HEK293 (cell line): ENCODE results near the gene IGF1R.
A peak's percentile ranks its signal among the peaks of the same experiment; 100 is the strongest.

ENCODE experiments used
- CTCF ChIA-PET: fragments of 350-600 bp; formaldehyde crosslinking; extraction: SDS; loops from one replicate; lab custom pipeline; 2021; ENCODE audit warnings: antibody characterized with exemption; lab: Yijun Ruan, JAX
- POLR2A ChIA-PET: fragments of 300-600 bp; formaldehyde crosslinking; extraction: SDS; loops from one replicate; lab custom pipeline; 2020; ENCODE audit warnings: antibody characterized with exemption, inconsistent platforms; lab: Yijun Ruan, JAX
- H3K27ac ChIP-seq: fragments of 200-500 bp; sonication (Bioruptor generic); 2 replicates; pipeline ENCODE4 v1.5.1; 2014; ENCODE audit warnings: low read depth, low read length, control low read depth, inconsistent platforms; ENCODE audit errors: extremely low read depth
- H3K36me3 ChIP-seq, 2 experiments: fragments of 200-500 bp in 1 of 2; sonication (Bioruptor generic) in 1 of 2; 1 replicate in 1 of 2; 2 replicates in 1 of 2; pipeline ENCODE4 v1.5.1; 2014 to 2017; ENCODE audit warnings: inconsistent platforms in 2 of 2, low read length in 2 of 2; ENCODE audit not compliant: control insufficient read depth in 2 of 2, insufficient read depth in 1 of 2
- H3K4me1 ChIP-seq: fragments of 200-500 bp; sonication (Bioruptor generic); 2 replicates; pipeline ENCODE4 v1.5.1; 2014; ENCODE audit warnings: mild to moderate bottlenecking, low read length, inconsistent platforms; ENCODE audit not compliant: control insufficient read depth, insufficient read depth
- H3K4me3 ChIP-seq: 2 replicates; pipeline ENCODE4 v1.5.1; 2011; ENCODE audit warnings: low read depth, mild to moderate bottlenecking, control low read depth, low read length, moderate library complexity
- H3K9me3 ChIP-seq: fragments of 200-500 bp; sonication (Bioruptor generic); 2 replicates; pipeline ENCODE4 v1.5.1; 2014; ENCODE audit warnings: low read depth, low read length, inconsistent platforms; ENCODE audit not compliant: control insufficient read depth, insufficient read depth
- BCL11A ChIP-seq: fragments of 450-650 bp; formaldehyde crosslinking; IDR thresholded peaks from 2 replicates; pipeline ENCODE4 v1.5.1; 2016; ENCODE audit warnings: low read depth, missing biosample characterization, missing genetic modification characterization
- GLIS1 ChIP-seq: fragments of 450-650 bp; formaldehyde crosslinking; IDR thresholded peaks from 2 replicates; pipeline ENCODE4 v1.5.1; 2016; ENCODE audit warnings: missing biosample characterization, missing genetic modification characterization
- KLF1 ChIP-seq: fragments of 450-650 bp; formaldehyde crosslinking; IDR thresholded peaks from 2 replicates; pipeline ENCODE4 v1.5.1; 2016; ENCODE audit warnings: missing biosample characterization, missing genetic modification characterization
- KLF8 ChIP-seq: fragments of 450-650 bp; formaldehyde crosslinking; IDR thresholded peaks from 2 replicates; pipeline ENCODE4 v1.5.1; 2016; ENCODE audit warnings: missing biosample characterization, missing genetic modification characterization
- TRIM28 ChIP-seq: IDR thresholded peaks from 2 replicates; pipeline ENCODE4 v1.6.1; 2011; ENCODE audit warnings: low read length, control low read depth, borderline replicate concordance
- ZBTB48 ChIP-seq: fragments of 450-650 bp; formaldehyde crosslinking; IDR thresholded peaks from 2 replicates; pipeline ENCODE4 v1.5.1; 2016; ENCODE audit warnings: missing biosample characterization, missing genetic modification characterization
- ZFP3 ChIP-seq: fragments of 450-650 bp; formaldehyde crosslinking; IDR thresholded peaks from 2 replicates; pipeline ENCODE4 v1.5.1; 2016; ENCODE audit warnings: low read depth, missing biosample characterization, missing genetic modification characterization
- ZNF138 ChIP-seq: fragments of 450-650 bp; formaldehyde crosslinking; IDR thresholded peaks from 2 replicates; pipeline ENCODE4 v1.5.1; 2016; ENCODE audit warnings: missing biosample characterization, missing genetic modification characterization, borderline replicate concordance
- ZNF184 ChIP-seq: fragments of 450-650 bp; IDR thresholded peaks from 2 replicates; pipeline ENCODE4 v1.5.1; 2018; ENCODE audit warnings: missing biosample characterization, mild to moderate bottlenecking, missing genetic modification characterization
- ZNF274 ChIP-seq, 2 experiments: fragments of 200-500 bp in 1 of 2; fragments of 450-650 bp in 1 of 2; sonication (Bioruptor generic) in 1 of 2; formaldehyde crosslinking in 1 of 2; IDR thresholded peaks; 2 replicates each; pipeline versions ENCODE4 v1.5.1 to v1.6.1; 2014 to 2016; ENCODE audit warnings: borderline replicate concordance in 1 of 2, inconsistent platforms in 1 of 2, low read length in 1 of 2, missing biosample characterization in 1 of 2, missing genetic modification characterization in 1 of 2
- ZNF302 ChIP-seq: fragments of 450-650 bp; formaldehyde crosslinking; IDR thresholded peaks from 2 replicates; pipeline ENCODE4 v1.5.1; 2016; ENCODE audit warnings: missing biosample characterization, missing genetic modification characterization, low read depth
- ZNF394 ChIP-seq: fragments of 450-650 bp; formaldehyde crosslinking; IDR thresholded peaks from 2 replicates; pipeline ENCODE4 v1.5.1; 2016; ENCODE audit warnings: missing biosample characterization, missing genetic modification characterization, mild to moderate bottlenecking, moderate library complexity, borderline replicate concordance
- ZNF558 ChIP-seq: fragments of 450-650 bp; formaldehyde crosslinking; IDR thresholded peaks from 2 replicates; pipeline ENCODE4 v1.5.1; 2016; ENCODE audit warnings: missing biosample characterization, missing genetic modification characterization
- ZNF785 ChIP-seq: fragments of 450-650 bp; formaldehyde crosslinking; IDR thresholded peaks from 2 replicates; pipeline ENCODE4 v1.5.1; 2016; ENCODE audit warnings: missing biosample characterization, missing genetic modification characterization
- ZNF830 ChIP-seq: fragments of 450-650 bp; IDR thresholded peaks from 2 replicates; pipeline ENCODE4 v1.5.0; 2018; ENCODE audit warnings: missing biosample characterization, missing genetic modification characterization, low read depth, mild to moderate bottlenecking, moderate library complexity
- TF ChIP-seq, protein P1 (sequence below): fragments of 450-650 bp; IDR thresholded peaks from 2 replicates; pipeline ENCODE4 v1.5.1; 2018; ENCODE audit warnings: missing biosample characterization, mild to moderate bottlenecking, missing genetic modification characterization
- TF ChIP-seq, protein P2 (sequence below): fragments of 450-650 bp; formaldehyde crosslinking; IDR thresholded peaks from 2 replicates; pipeline ENCODE4 v1.5.1; 2017; ENCODE audit warnings: missing biosample characterization, missing genetic modification characterization
- TF ChIP-seq, protein P3 (sequence below): fragments of 450-650 bp; formaldehyde crosslinking; IDR thresholded peaks from 2 replicates; pipeline ENCODE4 v1.5.1; 2016; ENCODE audit warnings: missing biosample characterization, missing genetic modification characterization
- TF ChIP-seq, protein P4 (sequence below): fragments of 450-650 bp; formaldehyde crosslinking; IDR thresholded peaks from 2 replicates; pipeline ENCODE4 v1.5.1; 2016; ENCODE audit warnings: missing biosample characterization, missing genetic modification characterization
- TF ChIP-seq, protein P5 (sequence below): fragments of 450-650 bp; formaldehyde crosslinking; IDR thresholded peaks from 2 replicates; pipeline ENCODE4 v1.5.1; 2016; ENCODE audit warnings: missing biosample characterization, missing genetic modification characterization
- TF ChIP-seq, protein P6 (sequence below): fragments of 450-650 bp; formaldehyde crosslinking; IDR thresholded peaks from 2 replicates; pipeline ENCODE4 v1.5.1; 2016; ENCODE audit warnings: missing biosample characterization, missing genetic modification characterization
- TF ChIP-seq, protein P7 (sequence below): fragments of 450-650 bp; formaldehyde crosslinking; IDR thresholded peaks from 2 replicates; pipeline ENCODE4 v1.5.1; 2016; ENCODE audit warnings: missing biosample characterization, missing genetic modification characterization

The IGF1R gene

DNA sequence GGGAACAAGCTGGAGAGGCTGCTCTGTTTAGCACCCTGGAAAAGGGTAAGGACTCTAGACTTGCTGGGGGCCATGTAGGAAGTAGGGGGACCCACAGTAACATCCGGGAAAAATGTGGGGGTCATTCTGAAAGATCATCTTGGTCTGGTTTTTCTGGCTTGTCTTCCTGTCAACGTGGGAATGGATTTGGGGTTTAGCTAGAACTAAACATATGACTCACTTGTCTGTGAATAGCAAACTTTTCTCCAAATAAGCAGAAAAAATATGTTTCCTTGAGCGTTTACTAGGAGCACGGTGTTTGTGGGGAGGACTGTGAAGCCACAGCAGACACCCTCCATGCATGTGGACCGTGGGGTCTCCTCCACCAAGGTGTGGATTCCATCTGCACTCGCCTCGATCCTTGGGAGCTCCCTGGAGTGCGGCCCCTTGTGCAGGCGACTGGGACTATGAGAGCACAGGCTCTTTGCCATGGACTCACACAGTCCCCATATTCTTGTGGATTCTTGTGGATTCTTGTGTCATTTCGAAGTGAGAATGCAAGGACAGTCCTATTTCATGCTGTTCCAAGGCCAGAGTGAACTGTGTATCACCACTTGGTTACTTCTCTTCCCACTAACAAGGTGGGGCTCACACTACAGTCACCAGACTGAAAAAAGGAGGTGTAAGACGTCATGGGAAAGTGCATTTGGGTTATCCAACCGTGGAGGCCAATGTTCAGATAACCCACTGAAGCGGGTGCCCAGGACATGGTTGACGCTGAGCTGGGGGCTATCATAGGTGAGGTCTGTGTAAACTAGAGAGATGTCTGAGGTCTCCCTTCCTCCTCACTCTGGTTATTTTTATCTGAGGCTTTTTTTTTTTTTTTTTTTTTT is 333.7 kb downstream of the IGF1R start:
- no peak overlapping the region; the same call in 1 of the 2 replicates for H3K27ac ChIP-seq
- CTCF ChIA-PET: interaction anchor here (1.2 kb wide), 1 partner anchor 94 kb away, joined by 3 read pairs; no protein-coding TSS in a partner anchor
- no peak overlapping the region for H3K4me3 ChIP-seq
- POLR2A ChIA-PET: interaction anchor here (0.5 kb wide), 1 partner anchor 76 kb away, joined by 12 read pairs; no protein-coding TSS in a partner anchor
- H3K36me3 ChIP-seq: no peaks in the 10 kb centered on the region
- TF ChIP-seq ZNF785 (tag by site-specific recombination) (no peak), ZNF184 (tag by site-specific recombination) (no peak), ZNF830 (tag by site-specific recombination) (no peak), ZNF302 (tag by site-specific recombination) (no peak), ZNF394 (no peak), ZNF138 (no peak), ZFP3 (no peak)
- TF ChIP-seq, protein P1, sequence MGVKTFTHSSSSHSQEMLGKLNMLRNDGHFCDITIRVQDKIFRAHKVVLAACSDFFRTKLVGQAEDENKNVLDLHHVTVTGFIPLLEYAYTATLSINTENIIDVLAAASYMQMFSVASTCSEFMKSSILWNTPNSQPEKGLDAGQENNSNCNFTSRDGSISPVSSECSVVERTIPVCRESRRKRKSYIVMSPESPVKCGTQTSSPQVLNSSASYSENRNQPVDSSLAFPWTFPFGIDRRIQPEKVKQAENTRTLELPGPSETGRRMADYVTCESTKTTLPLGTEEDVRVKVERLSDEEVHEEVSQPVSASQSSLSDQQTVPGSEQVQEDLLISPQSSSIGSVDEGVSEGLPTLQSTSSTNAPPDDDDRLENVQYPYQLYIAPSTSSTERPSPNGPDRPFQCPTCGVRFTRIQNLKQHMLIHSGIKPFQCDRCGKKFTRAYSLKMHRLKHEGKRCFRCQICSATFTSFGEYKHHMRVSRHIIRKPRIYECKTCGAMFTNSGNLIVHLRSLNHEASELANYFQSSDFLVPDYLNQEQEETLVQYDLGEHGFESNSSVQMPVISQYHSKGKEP (tag by site-specific recombination): no peak
- TF ChIP-seq, protein P2, sequence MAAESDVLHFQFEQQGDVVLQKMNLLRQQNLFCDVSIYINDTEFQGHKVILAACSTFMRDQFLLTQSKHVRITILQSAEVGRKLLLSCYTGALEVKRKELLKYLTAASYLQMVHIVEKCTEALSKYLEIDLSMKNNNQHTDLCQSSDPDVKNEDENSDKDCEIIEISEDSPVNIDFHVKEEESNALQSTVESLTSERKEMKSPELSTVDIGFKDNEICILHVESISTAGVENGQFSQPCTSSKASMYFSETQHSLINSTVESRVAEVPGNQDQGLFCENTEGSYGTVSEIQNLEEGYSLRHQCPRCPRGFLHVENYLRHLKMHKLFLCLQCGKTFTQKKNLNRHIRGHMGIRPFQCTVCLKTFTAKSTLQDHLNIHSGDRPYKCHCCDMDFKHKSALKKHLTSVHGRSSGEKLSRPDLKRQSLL: no peak
- TF ChIP-seq, protein P3, sequence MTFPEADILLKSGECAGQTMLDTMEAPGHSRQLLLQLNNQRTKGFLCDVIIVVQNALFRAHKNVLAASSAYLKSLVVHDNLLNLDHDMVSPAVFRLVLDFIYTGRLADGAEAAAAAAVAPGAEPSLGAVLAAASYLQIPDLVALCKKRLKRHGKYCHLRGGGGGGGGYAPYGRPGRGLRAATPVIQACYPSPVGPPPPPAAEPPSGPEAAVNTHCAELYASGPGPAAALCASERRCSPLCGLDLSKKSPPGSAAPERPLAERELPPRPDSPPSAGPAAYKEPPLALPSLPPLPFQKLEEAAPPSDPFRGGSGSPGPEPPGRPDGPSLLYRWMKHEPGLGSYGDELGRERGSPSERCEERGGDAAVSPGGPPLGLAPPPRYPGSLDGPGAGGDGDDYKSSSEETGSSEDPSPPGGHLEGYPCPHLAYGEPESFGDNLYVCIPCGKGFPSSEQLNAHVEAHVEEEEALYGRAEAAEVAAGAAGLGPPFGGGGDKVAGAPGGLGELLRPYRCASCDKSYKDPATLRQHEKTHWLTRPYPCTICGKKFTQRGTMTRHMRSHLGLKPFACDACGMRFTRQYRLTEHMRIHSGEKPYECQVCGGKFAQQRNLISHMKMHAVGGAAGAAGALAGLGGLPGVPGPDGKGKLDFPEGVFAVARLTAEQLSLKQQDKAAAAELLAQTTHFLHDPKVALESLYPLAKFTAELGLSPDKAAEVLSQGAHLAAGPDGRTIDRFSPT: no peak
- TF ChIP-seq, all 188 proteins: peak for 0
- Histone ChIP-seq H3K4me1 (peaks cover 11% of the 10 kb centered on the region), H3K9me3 (no peaks in the 10 kb centered on the region)

DNA sequence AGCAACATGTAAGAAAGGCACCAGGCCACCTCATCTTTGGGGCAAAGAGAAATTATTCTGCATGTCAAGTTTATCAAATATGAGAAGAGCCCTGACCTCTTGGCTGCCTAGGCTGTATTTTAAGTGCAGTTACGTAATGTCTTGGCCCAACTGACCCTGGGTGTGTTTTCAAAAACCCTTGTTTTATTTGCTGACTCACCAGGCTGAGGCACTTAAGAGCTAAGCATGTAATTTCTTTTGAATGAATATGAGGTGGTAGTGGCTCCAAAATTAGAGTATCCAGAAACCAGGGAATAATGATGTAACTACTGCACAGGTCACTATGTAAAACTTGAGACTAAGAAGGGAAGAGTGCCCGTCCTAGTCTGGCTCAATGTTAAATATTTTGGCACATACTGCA is 335.0 kb downstream of the IGF1R start:
- CTCF ChIA-PET: interaction anchor here (0.6 to 1.2 kb wide), 3 partner anchors 93 to 542 kb away, joined by 3 to 6 read pairs (median 3); no protein-coding TSS in a partner anchor
- Histone ChIP-seq H3K27ac (peak overlapping the region; percentile 54), H3K9me3 (no peaks in the 10 kb centered on the region), H3K4me3 (no peak overlapping the region), H3K4me1 (peaks cover 11% of the 10 kb centered on the region), H3K36me3 (no peaks in the 10 kb centered on the region)
- POLR2A ChIA-PET: interaction anchor here (0.6 to 0.7 kb wide), 2 partner anchors 29 to 113 kb away, joined by 3 to 4 read pairs; no protein-coding TSS in a partner anchor
- TF ChIP-seq, protein P4, sequence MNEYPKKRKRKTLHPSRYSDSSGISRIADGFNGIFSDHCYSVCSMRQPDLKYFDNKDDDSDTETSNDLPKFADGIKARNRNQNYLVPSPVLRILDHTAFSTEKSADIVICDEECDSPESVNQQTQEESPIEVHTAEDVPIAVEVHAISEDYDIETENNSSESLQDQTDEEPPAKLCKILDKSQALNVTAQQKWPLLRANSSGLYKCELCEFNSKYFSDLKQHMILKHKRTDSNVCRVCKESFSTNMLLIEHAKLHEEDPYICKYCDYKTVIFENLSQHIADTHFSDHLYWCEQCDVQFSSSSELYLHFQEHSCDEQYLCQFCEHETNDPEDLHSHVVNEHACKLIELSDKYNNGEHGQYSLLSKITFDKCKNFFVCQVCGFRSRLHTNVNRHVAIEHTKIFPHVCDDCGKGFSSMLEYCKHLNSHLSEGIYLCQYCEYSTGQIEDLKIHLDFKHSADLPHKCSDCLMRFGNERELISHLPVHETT: peak; percentile 70; the same call in 1 of the 2 replicates
- TF ChIP-seq ZBTB48 (peak; percentile 33; the same call in 1 of the 2 replicates), ZNF558 (peak; percentile 69; the same call in 1 of the 2 replicates), KLF1 (tag by site-specific recombination) (0 out of 2 replicates have a peak, but pooled peaks have one; percentile 39), TRIM28 (peak; percentile 78; the same call in 1 of the 2 replicates), GLIS1 (tag by site-specific recombination) (0 out of 2 replicates have a peak, but pooled peaks have one; percentile 22), BCL11A (tag by site-specific recombination) (peak; percentile 34; the same call in 1 of the 2 replicates), ZNF274 (IDR thresholded peaks at IDR 0.05; ENCODE audit: low read length) (no peak), ZNF274 (tag by site-specific recombination; IDR thresholded peaks at IDR 0.05; ENCODE audit: borderline replicate concordance) (no peak), ZNF830 (tag by site-specific recombination) (no peak), KLF8 (tag by site-specific recombination) (peak; percentile 56)
- TF ChIP-seq, protein P5, sequence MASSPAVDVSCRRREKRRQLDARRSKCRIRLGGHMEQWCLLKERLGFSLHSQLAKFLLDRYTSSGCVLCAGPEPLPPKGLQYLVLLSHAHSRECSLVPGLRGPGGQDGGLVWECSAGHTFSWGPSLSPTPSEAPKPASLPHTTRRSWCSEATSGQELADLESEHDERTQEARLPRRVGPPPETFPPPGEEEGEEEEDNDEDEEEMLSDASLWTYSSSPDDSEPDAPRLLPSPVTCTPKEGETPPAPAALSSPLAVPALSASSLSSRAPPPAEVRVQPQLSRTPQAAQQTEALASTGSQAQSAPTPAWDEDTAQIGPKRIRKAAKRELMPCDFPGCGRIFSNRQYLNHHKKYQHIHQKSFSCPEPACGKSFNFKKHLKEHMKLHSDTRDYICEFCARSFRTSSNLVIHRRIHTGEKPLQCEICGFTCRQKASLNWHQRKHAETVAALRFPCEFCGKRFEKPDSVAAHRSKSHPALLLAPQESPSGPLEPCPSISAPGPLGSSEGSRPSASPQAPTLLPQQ (tag by site-specific recombination): peak; percentile 44
- TF ChIP-seq, protein P6, sequence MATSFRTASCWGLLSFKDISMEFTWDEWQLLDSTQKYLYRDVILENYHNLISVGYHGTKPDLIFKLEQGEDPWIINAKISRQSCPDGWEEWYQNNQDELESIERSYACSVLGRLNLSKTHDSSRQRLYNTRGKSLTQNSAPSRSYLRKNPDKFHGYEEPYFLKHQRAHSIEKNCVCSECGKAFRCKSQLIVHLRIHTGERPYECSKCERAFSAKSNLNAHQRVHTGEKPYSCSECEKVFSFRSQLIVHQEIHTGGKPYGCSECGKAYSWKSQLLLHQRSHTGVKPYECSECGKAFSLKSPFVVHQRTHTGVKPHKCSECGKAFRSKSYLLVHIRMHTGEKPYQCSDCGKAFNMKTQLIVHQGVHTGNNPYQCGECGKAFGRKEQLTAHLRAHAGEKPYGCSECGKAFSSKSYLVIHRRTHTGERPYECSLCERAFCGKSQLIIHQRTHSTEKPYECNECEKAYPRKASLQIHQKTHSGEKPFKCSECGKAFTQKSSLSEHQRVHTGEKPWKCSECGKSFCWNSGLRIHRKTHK (tag by site-specific recombination): no peak
- TF ChIP-seq, protein P7, sequence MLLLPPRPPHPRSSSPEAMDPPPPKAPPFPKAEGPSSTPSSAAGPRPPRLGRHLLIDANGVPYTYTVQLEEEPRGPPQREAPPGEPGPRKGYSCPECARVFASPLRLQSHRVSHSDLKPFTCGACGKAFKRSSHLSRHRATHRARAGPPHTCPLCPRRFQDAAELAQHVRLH (tag by site-specific recombination): no peak
